ENCODE data around the gene LRRC1. TPM values are rescaled to one million over a fixed set of nuclear protein-coding genes. Genes with fewer than 3 reads are reported as not detected.

The LRRC1 gene
- total and polyA plus RNA-seq, 2 experiments from 2014 or later: 11.3 to 16.6 TPM

DNA sequence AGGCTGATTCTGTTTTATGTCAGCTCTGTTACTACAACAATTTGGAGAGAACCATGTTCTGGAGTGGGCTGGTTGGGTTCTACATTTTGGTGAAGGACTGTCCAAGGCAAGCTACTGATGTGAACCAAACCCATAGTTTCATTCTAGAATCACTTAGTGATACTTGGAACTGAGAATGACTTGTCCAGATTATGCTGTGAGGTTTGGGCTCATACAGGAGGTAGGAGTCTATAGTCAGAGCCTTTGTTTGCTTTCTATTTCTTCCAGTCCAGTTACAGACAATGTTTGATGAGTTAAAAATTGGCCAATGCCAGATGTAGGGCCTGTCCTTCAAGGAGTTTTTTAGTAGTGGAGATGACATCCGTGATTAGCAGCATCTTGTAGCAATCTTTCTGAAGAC, 97.9 kb downstream of the LRRC1 start:
- Mint-ChIP-seq H3K9me3 (no peaks in the 10 kb centered on the region), H3K36me3 (ENCODE audit: low read depth) (no peaks in the 10 kb centered on the region), H3K27me3 (ENCODE audit: insufficient read depth, low read depth, poor library complexity) (peaks cover 4% of the 10 kb centered on the region), H3K27ac (no peak overlapping the region), H3K4me3 (no peak overlapping the region), H3K4me1 (peaks cover 57% of the 10 kb centered on the region)
- no peak for DNase-seq (ENCODE audit: low spot score)
- no peak overlapping the region for H3K4me2 ChIP-seq
- H3K9me2 ChIP-seq (ENCODE audit: insufficient read depth): no peaks in the 10 kb centered on the region
- ATAC-seq: no peak
- no peaks in the 10 kb centered on the region for H3K36me3 ChIP-seq (ENCODE audit: insufficient read depth)
- no peak overlapping the region for H3K27ac ChIP-seq (ENCODE audit: low read depth)
- no peak overlapping the region for H3K4me3 ChIP-seq
- no peaks in the 10 kb centered on the region for H3K27me3 ChIP-seq (ENCODE audit: insufficient read depth)
- no peaks in the 10 kb centered on the region for H3K79me2 ChIP-seq (replicated peaks; ENCODE audit: insufficient read depth)
- H3F3A ChIP-seq (replicated peaks; ENCODE audit: low read depth): no peaks in the 10 kb centered on the region
- peaks cover 47% of the 10 kb centered on the region for H3K4me1 ChIP-seq (ENCODE audit: insufficient read depth)
- TF ChIP-seq, protein P1, sequence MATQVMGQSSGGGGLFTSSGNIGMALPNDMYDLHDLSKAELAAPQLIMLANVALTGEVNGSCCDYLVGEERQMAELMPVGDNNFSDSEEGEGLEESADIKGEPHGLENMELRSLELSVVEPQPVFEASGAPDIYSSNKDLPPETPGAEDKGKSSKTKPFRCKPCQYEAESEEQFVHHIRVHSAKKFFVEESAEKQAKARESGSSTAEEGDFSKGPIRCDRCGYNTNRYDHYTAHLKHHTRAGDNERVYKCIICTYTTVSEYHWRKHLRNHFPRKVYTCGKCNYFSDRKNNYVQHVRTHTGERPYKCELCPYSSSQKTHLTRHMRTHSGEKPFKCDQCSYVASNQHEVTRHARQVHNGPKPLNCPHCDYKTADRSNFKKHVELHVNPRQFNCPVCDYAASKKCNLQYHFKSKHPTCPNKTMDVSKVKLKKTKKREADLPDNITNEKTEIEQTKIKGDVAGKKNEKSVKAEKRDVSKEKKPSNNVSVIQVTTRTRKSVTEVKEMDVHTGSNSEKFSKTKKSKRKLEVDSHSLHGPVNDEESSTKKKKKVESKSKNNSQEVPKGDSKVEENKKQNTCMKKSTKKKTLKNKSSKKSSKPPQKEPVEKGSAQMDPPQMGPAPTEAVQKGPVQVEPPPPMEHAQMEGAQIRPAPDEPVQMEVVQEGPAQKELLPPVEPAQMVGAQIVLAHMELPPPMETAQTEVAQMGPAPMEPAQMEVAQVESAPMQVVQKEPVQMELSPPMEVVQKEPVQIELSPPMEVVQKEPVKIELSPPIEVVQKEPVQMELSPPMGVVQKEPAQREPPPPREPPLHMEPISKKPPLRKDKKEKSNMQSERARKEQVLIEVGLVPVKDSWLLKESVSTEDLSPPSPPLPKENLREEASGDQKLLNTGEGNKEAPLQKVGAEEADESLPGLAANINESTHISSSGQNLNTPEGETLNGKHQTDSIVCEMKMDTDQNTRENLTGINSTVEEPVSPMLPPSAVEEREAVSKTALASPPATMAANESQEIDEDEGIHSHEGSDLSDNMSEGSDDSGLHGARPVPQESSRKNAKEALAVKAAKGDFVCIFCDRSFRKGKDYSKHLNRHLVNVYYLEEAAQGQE (IDR thresholded peaks at IDR 0.05; ENCODE audit: unreplicated experiment): no peak
- no peak for TF ChIP-seq EZH2phosphoT487 (IDR thresholded peaks at IDR 0.05; ENCODE audit: unreplicated experiment)
- no peak for TF ChIP-seq JUNB (IDR thresholded peaks at IDR 0.05; ENCODE audit: unreplicated experiment)
- no peak for TF ChIP-seq NANOG (IDR thresholded peaks at IDR 0.05; ENCODE audit: borderline replicate concordance)
- TF ChIP-seq ZNF114 (CRISPR knock-in tag; IDR thresholded peaks at IDR 0.05): no peak
- TF ChIP-seq, protein P2, sequence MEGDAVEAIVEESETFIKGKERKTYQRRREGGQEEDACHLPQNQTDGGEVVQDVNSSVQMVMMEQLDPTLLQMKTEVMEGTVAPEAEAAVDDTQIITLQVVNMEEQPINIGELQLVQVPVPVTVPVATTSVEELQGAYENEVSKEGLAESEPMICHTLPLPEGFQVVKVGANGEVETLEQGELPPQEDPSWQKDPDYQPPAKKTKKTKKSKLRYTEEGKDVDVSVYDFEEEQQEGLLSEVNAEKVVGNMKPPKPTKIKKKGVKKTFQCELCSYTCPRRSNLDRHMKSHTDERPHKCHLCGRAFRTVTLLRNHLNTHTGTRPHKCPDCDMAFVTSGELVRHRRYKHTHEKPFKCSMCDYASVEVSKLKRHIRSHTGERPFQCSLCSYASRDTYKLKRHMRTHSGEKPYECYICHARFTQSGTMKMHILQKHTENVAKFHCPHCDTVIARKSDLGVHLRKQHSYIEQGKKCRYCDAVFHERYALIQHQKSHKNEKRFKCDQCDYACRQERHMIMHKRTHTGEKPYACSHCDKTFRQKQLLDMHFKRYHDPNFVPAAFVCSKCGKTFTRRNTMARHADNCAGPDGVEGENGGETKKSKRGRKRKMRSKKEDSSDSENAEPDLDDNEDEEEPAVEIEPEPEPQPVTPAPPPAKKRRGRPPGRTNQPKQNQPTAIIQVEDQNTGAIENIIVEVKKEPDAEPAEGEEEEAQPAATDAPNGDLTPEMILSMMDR (conservative IDR thresholded peaks at IDR 0.05; ENCODE audit: low read depth in 2 of 2): no peak
- TF ChIP-seq, protein P3, sequence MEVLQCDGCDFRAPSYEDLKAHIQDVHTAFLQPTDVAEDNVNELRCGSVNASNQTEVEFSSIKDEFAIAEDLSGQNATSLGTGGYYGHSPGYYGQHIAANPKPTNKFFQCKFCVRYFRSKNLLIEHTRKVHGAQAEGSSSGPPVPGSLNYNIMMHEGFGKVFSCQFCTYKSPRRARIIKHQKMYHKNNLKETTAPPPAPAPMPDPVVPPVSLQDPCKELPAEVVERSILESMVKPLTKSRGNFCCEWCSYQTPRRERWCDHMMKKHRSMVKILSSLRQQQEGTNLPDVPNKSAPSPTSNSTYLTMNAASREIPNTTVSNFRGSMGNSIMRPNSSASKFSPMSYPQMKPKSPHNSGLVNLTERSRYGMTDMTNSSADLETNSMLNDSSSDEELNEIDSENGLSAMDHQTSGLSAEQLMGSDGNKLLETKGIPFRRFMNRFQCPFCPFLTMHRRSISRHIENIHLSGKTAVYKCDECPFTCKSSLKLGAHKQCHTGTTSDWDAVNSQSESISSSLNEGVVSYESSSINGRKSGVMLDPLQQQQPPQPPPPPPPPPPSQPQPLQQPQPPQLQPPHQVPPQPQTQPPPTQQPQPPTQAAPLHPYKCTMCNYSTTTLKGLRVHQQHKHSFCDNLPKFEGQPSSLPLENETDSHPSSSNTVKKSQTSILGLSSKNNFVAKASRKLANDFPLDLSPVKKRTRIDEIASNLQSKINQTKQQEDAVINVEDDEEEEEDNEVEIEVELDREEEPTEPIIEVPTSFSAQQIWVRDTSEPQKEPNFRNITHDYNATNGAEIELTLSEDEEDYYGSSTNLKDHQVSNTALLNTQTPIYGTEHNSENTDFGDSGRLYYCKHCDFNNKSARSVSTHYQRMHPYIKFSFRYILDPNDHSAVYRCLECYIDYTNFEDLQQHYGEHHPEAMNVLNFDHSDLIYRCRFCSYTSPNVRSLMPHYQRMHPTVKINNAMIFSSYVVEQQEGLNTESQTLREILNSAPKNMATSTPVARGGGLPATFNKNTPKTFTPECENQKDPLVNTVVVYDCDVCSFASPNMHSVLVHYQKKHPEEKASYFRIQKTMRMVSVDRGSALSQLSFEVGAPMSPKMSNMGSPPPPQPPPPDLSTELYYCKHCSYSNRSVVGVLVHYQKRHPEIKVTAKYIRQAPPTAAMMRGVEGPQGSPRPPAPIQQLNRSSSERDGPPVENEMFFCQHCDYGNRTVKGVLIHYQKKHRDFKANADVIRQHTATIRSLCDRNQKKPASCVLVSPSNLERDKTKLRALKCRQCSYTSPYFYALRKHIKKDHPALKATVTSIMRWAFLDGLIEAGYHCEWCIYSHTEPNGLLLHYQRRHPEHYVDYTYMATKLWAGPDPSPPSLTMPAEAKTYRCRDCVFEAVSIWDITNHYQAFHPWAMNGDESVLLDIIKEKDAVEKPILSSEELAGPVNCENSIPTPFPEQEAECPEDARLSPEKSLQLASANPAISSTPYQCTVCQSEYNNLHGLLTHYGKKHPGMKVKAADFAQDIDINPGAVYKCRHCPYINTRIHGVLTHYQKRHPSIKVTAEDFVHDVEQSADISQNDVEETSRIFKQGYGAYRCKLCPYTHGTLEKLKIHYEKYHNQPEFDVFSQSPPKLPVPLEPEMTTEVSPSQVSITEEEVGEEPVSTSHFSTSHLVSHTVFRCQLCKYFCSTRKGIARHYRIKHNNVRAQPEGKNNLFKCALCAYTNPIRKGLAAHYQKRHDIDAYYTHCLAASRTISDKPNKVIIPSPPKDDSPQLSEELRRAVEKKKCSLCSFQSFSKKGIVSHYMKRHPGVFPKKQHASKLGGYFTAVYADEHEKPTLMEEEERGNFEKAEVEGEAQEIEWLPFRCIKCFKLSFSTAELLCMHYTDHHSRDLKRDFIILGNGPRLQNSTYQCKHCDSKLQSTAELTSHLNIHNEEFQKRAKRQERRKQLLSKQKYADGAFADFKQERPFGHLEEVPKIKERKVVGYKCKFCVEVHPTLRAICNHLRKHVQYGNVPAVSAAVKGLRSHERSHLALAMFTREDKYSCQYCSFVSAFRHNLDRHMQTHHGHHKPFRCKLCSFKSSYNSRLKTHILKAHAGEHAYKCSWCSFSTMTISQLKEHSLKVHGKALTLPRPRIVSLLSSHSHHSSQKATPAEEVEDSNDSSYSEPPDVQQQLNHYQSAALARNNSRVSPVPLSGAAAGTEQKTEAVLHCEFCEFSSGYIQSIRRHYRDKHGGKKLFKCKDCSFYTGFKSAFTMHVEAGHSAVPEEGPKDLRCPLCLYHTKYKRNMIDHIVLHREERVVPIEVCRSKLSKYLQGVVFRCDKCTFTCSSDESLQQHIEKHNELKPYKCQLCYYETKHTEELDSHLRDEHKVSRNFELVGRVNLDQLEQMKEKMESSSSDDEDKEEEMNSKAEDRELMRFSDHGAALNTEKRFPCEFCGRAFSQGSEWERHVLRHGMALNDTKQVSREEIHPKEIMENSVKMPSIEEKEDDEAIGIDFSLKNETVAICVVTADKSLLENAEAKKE (CRISPR knock-in tag; IDR thresholded peaks at IDR 0.05): no peak
- no peak for TF ChIP-seq EZH2 (IDR thresholded peaks at IDR 0.05; ENCODE audit: low read depth, unreplicated experiment)
- no peak for TF ChIP-seq POLR2AphosphoS5 (IDR thresholded peaks at IDR 0.05; ENCODE audit: low read depth)
- no peaks in the 10 kb centered on the region for H4K20me1 ChIP-seq (replicated peaks; ENCODE audit: insufficient read depth)
- no peak overlapping the region for H2AFZ ChIP-seq
